GM12865 (cell line): ENCODE measurements around the gene PPFIA1.
A peak's percentile ranks its signal among the peaks of the same experiment; 100 is the strongest.
"Not testable (repeated sequence)": the region's sequence is repeated elsewhere in the genome, so short reads cannot be mapped to it uniquely, and the experiment has no call there.

Experiments used
- DNase-seq: peaks from one replicate; pipeline ENCODE4 v3.0.0; 2010; ENCODE audit warnings: low read depth
- H3K4me3 ChIP-seq: 2 replicates; pipeline ENCODE4 v1.5.1; 2011; ENCODE audit warnings: mild to moderate bottlenecking, low read depth, low read length, control low read depth
- TF ChIP-seq, protein P1 (sequence below): IDR thresholded peaks from 2 replicates; pipeline ENCODE4 v1.5.1; 2011; ENCODE audit warnings: low read length, control low read depth, low read depth, inconsistent platforms; ENCODE audit not compliant: insufficient read depth; ENCODE audit errors: missing control alignments

PPFIA1 gene

DNA sequence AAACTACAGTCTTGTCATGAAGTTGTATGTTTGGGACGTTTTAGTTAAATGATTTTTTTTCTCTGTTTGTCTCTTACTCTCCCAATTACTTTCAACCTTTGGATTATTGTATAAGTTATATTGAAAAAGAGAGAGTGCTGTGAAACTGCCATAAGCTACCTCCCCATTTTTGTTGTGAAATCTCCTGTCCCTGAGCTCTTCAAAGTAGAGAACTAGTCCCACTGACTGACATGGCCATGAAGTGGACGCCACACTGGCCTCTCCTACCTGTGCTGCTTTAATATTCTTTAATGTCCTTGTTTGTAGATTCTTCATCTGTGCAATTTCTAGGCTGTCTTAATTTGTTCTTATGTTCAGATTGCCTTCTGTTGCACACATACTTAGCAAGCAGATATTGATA lies 56.3 kb downstream of the PPFIA1 start:
- H3K4me3 ChIP-seq = no peak overlapping the region
- TF ChIP-seq, protein P1, sequence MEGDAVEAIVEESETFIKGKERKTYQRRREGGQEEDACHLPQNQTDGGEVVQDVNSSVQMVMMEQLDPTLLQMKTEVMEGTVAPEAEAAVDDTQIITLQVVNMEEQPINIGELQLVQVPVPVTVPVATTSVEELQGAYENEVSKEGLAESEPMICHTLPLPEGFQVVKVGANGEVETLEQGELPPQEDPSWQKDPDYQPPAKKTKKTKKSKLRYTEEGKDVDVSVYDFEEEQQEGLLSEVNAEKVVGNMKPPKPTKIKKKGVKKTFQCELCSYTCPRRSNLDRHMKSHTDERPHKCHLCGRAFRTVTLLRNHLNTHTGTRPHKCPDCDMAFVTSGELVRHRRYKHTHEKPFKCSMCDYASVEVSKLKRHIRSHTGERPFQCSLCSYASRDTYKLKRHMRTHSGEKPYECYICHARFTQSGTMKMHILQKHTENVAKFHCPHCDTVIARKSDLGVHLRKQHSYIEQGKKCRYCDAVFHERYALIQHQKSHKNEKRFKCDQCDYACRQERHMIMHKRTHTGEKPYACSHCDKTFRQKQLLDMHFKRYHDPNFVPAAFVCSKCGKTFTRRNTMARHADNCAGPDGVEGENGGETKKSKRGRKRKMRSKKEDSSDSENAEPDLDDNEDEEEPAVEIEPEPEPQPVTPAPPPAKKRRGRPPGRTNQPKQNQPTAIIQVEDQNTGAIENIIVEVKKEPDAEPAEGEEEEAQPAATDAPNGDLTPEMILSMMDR = no peak
- DNase-seq = no peak

DNA sequence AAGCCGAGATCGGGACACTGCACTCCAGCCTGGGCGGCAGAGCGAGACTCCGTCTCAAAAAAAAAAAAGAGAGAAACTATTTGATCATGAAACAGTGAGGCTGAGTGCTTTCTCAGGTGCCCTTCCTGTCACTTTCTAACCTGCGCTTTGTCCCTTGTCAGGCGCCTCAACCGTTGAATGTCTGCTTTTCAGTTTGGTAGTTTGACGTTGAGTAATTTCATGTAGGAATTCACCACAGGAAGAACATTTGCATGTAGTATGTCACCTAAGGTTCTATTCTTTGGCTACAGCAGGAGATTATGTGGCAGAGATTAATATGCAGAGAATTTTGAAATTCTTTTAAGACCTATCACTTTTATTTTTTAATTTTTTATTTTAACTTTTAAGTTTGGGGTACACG lies 57.2 kb downstream of the PPFIA1 start:
- TF ChIP-seq, protein P1 = no peak
- DNase-seq = peak; percentile 84
- no peak overlapping the region for H3K4me3 ChIP-seq

DNA sequence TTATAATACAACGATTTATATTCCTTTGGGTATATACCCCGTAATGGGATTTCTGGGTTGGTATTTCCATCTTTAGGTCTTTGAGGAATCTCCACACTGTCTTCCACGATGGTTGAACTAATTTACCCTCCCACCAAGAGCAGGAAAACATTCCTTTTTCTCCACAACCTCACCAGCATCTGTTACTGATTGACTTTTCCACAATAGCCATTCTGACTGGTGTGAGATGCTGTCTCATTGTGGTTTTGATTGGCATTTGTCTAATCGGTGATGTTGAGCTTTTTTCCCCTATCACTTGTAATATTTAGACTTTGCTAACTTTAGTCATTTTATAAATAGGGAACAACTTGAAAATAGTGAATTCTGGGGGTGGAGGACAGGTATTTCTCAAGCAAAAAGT lies 58.1 kb downstream of the PPFIA1 start:
- no peak overlapping the region for H3K4me3 ChIP-seq
- no peak for DNase-seq
- TF ChIP-seq, protein P1 = no peak

DNA sequence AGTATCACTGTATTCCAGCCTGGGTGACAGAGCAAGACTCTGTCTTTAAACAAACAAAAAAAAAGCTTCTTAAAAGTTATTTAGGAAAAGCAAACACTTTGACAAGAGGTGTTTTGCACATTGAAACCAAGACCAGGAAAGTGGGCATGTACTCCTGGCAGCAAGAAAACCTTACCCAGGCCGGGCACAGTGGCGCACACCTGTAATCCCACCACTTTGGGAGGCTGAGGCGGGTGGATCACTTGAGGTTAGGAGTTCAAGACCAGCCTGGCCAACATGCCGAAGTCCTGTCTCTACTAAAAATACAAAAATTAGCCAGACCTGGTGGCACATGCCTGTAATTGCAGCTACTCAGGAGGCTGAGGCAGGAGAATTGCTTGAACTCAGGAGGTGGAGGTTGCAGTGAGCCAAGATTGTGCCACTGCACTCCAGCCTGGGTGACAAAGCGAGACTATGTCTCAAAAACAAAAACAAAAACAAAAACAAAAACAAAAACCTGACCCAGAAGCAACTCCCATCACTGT lies 60.9 kb downstream of the PPFIA1 start:
- not testable (repeated sequence) for DNase-seq, H3K4me3 ChIP-seq

DNA sequence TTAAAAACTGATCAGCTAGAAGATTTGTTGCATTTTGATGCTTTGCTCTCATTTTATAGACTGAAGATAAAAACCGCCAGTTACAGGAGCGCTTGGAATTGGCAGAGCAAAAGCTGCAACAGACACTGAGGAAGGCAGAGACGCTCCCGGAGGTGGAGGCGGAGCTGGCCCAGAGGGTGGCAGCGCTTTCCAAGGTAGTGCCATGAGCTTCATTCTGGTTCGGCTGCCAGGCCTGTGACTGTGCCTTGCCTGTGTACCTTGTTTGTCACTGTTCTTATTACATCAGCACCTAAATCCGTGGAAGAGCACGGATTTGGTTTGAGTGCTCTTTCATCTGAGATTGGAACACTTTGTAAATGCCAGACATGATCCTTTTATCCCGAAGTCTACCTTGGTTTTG lies 61.4 kb downstream of the PPFIA1 start:
- no peak for DNase-seq
- TF ChIP-seq, protein P1 = no peak
- H3K4me3 ChIP-seq = no peak overlapping the region

DNA sequence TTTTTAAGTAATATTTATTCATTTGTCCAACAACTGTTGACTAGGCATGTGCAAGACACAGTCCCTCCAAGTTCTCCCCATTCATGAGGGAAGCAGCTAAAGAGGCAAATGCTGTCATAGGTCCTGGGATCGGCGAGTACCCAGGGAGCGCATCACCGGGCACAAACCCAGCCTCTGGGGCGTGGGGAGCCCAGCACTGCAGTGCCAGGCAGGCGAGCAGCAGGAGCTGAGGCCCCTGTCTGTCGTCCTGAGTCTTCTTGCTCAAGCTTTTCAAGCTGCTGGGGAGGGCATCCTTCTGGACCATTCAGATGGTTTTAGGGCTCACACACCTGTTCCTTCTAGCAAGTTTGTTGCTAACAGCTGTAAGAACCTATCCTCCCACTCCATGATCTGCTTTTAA lies 62.1 kb downstream of the PPFIA1 start:
- H3K4me3 ChIP-seq = no peak overlapping the region
- TF ChIP-seq, protein P1 = no peak
- no peak for DNase-seq

DNA sequence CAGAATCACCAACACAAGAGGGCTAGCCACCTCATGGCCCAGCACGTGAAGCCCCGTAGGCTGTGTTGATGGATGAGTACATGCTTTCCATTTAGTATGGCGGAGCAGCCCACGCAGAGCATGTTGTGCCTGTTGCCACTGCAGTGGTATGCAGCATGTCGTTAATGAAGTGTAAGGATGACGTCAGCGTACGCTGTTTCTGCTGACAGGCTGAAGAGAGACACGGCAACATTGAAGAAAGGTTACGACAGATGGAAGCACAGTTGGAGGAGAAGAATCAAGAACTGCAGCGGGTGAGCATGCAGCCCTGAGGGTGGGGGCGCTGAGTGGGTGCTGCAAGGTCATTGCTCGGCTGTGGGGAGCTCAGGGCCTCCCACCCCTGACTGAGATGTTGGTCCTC lies 62.8 kb downstream of the PPFIA1 start:
- H3K4me3 ChIP-seq = no peak overlapping the region
- no peak for DNase-seq
- TF ChIP-seq, protein P1 = no peak
